Measurements from ENCODE around the gene ITSN1.

Gene ITSN1

DNA sequence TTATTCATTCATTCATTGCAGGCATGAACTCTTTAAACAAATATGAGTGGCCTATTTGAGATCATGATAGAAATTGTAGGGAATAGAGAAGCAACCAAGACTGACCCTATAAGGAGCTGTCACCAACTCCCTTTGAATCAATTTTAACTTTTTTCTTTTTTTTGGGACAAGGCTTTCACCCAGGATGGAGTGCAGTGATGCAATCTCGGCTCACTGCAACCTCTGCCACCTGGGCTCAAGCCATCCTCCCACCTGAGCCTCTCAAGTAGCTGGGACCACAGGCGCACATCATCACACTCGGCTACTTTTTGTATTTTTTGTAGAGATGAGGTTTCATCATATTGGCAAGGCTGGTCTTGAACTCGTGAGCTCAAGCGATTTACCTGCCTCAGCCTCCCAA, 290.4 kb downstream of the ITSN1 start:
- DNase-seq (ENCODE audit: low read depth): no peak

DNA sequence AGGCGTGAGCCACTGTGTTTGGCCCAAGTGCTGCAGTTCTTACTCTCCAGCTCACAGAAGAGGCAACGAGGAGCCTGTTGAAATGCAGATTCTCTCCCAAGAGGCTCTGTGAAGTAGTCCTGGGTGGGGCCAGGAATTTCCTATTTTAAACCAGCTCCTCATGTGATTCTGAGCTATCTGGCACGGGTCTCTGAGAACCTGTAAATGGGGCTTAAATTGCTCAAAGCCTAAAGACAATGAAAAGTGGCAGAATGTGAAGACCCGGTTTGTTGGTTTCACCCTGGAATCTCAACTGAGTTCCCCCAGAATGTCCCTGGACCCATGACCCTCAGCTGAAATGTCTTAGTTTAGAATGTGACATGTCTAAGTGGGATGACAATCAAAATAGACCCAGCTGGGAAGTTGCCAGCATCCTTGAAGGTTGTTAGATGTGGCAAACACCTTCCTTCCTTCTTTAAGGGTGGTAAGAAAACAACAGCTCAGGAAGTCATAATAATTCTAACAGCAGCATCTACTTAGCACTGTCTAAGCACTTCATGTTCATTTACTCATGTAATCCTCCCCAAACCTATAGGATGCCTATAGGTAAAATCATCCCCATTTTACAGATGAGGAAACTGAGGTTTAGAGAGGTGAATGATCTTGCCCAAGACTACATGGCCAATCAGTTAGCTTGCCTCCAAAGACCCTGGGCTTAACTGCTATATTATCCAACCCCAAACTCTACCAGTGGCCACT, 294.2 kb downstream of the ITSN1 start:
- no peak for DNase-seq (ENCODE audit: low read depth)

DNA sequence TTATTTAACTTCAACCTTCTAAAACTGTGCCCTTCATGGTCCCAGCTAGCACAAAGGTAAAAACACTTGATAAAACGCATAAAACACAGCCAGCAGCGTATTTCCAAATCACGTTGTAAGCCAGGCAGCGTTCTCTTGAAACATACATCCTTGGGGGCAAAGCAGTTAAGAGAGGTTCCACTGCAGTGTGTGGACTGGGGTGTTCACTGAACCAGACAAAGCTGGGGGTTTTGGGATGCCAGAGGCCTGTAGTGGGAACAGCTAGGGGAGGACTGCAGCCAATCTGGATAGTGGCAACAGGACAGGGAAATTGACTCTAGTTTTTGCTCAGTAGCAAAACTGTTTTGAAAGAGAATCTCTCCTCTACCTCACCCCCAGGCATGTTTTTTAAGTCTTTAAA, 294.8 kb downstream of the ITSN1 start:
- no peak for DNase-seq (ENCODE audit: low read depth)

DNA sequence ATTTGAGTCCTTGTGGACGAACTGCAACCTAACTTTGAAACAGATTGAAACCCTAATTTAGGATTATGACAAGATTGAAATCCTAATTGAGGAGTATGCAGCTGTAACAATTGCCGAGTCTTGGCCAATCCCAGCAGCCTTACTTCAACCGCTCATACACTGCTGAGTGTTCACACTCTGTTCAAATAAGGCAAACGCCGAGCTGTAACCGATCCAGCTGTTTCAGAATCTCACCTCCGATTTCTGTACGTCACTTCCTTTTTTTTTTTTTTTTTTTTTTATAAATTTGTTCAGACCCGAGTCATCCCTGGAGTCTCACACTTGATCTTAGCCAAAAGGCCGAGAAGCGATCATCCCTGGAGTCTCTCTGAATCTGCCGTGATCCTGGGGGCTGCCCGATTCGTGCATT, 295.6 kb downstream of the ITSN1 start:
- no peak for DNase-seq (ENCODE audit: low read depth)

DNA sequence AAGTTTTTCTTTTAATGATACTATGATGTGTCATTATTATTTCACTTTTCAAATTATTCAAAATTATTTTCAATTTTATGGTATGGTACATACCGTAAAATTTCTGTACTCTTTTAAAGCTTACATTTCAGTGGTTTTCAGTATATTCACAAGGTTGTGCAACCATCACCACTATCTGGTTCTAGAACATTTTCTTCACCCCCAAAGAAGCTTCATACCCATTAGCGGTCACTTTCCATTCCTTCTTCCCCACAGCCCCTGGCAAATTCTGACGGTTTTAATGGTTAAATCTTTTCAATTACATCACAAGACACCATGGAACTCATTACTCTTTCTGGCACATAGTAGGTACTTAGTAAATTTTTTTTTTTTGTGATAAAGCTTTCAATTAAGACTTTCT, 296.1 kb downstream of the ITSN1 start:
- no peak for DNase-seq (ENCODE audit: low read depth)

DNA sequence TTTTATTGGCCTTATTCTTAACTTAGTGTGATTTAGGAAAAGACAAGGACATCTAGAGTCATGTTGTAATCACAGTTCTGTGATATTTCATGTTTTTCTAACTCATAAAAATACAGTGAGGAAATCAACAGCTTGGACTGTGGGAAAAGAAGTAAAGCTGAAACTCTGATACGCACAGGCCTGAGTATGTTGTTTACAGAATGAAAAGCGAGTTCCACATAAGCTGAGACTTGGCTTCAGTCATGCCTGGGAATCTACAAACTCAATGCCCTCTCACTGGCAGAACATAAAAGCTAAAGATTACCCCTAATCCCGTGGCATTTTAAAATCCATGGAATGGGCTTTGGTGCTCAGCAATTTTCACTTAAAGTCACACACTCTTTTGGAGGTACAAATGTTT, 296.9 kb downstream of the ITSN1 start:
- DNase-seq (ENCODE audit: low read depth): no peak

DNA sequence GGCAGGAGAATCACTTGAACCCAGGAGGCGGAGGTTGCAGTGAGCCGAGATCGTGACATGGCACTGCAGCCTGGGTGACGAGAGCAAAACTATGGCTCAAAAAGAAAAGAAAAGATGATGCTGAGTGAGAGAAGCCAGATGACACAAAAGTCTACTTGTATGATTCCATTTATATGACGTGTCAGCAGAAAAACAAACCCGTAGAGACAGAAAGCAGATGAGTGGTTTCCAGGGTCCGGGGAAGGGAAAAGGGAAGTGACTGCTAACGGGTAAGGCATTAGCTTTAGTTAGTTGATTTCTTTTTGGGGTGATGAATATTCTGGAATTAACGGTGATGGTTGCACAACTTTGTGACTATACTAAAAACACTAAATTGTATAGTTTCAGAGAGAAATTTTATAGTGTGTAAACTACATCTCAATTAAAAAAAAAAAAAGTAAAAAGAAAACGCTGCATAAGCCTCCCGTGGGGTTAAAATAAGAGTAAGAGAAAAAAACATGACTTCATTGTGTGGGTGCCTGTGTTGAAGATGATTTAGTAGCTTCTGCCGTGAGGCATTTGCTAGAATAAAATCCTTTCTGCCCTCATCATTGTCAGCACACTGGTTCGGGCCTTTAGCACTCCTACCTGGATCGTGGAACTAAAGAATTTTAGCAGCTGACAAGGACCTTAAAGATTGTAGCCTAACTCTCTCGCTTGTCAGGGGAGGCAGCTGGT, 298.0 kb downstream of the ITSN1 start:
- no peak for DNase-seq (ENCODE audit: low read depth)

DNA sequence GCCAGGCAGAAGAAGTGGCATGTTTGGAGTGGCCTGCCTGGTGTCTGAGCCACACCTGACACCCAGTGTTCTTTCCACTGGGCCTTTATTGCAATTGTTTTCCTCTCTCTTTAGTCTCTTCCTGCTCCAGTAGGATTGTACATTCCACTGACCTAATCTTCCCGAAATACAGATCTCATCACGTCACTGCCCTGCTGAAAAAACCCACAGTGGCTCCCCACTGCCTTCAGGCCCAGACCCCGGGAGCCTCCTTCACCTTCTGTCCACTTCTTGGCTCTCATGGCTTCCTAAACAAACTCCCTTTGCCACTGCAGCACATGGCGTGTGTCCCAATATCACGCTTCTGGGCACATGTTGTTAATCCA, 298.6 kb downstream of the ITSN1 start:
- no peak for DNase-seq (ENCODE audit: low read depth)

DNA sequence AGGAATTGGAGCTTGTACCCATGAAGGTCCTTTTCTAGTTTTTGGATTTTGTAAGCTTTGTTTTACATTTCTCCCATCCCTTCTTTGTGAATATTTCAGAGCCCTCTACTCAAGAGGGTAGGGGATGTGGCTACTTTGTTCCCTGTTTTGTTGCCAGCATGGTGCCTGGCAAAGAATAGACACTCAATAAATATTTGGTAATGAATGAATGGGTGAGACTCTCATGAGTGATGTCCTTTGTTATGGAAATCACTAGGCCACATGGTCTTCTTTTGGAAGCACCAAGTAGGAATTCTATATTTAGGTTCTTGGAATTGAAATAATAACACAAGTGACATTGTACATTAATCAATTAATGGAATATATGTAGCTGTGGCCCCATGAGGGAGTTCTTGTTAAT, 300.1 kb downstream of the ITSN1 start:
- DNase-seq (ENCODE audit: low read depth): no peak

DNA sequence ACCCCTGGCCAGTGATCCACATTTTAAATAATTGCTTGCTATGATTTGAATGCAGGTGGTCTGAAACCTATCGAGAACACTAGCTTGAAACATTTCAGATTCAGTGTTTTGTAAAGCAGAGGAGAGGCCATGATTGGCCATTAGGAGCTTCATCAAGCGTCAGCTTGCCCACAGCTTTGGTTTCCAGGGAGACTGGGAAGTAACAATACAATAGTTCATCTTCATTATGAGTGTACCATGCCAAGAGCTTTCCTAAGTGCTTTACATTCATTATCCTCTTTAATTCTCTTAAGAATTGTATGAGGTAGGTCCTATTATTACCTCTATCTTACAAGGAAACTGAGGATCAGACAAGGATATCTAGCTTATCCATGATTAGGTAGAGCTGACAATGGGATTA, 301.0 kb downstream of the ITSN1 start:
- DNase-seq (ENCODE audit: low read depth): no peak

DNA sequence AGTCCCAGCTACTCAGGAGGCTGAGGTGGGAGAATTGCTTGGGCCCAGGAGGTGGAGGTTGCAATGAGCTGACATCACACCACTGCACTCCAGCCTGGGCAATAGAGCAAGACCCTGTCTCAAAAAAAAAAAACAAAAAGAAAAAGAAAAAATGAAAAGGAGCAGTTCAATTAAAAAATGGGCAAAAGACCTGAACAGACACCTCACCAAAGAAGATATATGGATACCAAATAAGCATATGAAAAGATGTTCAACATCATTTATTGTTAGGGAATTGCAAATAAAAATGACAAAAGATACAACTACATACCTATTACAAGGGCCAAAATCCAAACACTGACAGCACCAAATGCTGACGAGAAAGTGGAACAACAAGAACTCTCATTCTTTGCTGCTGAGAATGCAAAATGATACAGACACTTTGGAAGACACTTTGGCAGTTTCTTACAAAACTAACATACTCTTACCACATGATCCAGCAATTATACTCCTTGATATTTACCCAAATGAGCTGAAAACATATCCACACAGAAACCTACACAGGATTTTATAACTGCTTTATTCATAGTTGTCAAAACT, 302.0 kb downstream of the ITSN1 start:
- DNase-seq (ENCODE audit: low read depth): no peak

DNA sequence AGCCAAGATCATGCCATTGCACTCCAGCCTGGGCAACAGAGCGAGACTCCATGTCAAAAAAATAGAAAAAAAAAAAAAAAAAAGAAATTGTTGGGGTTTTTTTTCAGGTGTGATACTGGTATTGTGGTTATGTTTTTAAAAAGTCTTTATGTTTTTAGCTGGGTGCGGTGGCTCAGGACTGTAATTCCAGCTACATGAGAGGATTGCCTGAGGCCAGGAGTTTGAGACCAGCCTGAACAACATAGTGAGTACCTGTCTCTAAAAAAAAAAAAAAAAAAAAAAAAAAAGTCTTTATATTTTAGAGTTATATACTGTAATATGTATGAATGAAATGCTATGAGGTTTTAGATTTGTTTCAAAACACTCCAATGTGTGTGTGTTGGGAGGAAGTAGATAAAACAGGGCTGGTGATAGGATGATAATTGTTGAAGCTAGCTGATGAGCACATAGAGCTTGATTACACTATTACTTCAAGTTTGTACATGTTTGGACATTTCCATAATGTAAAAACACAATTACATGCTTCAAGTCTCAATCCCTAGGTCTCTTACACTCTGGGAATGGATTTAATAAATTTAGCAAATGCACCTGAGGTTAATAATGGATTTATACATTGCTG, 303.5 kb downstream of the ITSN1 start:
- DNase-seq (ENCODE audit: low read depth): no peak

DNA sequence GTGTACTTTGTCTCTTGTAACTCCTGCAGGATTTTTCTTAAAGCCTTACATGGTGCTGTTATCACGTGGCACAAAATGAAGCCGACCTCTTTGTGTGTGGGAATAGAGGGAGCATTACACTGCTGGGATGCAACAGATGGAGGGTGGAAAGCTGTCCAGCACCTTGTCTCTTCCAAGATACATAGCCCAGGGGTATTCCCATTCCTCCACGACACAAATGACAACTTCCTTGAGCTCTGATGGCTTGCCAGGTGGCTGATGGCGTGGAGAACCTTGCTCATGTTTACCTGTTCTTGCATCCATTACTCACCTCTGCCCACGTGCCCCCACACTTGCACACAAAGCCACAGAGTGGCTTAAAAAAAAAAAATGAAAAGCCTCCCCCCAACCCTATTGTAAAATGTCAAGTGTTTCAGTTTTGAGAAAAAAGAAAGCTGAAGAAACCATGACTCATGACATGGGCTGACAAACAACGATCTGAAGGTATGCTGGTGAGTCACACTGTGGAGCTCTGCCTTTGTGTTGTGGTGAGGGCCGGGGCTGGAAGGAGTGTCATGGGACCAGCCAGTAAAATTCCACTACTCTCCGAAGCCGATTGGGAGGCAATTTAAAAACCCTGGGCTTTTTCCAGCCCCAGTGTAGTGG, 305.3 kb downstream of the ITSN1 start:
- peak; percentile 71 for DNase-seq (ENCODE audit: low read depth)

DNA sequence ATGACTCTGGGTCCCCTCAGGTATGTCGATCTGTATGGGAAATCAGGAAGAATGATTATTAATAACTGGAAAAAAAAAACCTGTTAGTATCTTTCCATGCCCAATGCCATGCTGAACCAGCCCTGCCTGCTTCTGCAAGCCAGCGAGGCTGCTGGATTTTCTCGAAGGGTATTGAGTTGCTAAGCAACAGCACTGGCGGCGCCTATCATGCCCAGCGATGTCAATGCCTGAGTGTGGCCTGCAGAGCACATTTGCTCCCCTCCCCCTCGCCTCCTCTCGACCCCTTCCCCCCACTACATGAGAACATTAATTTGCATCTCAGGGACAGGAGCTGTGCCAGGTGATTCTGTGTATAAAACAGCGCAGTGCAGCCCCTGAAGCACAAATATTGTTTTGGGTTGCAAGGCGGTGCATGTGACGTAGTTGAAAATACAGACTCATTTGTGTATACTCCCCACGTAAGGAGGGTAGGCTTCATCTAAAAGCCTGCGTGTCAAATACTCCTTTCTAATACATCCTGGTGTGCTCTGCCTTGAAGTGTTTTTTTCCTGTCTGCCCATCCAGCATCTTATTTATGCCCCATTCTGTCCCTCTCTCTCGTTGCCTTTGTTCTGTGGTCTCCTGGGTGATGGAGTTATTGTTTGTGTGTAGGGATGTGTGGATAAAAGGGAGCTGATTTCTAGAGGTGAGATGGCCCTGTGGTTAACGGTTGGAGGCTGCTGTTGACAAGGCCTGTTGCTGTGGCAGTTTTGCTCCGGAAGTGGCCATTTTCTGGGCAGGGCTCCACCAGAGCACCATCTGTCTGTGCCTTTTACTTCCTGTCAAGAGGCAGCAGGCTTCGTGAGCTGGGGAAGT, 306.0 kb downstream of the ITSN1 start:
- DNase-seq (ENCODE audit: low read depth): peak; percentile 69

DNA sequence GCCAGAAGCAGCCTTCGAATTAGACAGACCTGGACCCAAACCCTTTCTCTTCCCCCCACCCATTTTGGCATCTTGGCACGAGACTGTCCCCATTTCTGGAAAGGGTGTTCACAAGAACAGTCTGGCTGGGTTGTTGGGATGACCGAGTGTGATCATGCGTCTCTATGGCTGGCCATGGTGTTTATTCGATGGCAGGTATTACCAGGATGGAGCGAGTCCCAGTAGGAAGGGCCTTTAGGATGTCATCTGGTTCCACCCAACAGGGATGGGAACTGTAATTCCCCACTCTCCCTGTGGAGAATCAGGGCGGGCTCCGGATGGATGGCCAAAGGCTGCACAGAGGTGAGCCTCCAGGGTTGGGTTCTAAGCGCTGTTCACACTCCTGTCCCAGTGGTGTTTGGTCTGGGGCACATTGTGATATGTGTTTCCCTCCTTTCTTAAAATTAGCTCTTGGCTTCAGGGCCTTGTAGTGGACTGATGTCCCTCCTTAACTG, 306.7 kb downstream of the ITSN1 start:
- DNase-seq (ENCODE audit: low read depth): no peak

Measured in activated T-cell treated with anti-CD3 and anti-CD28 coated beads for 1 hour (primary cell).